ENCODE results near the gene KCNC4. TPM values are rescaled to one million over a fixed set of nuclear protein-coding genes. Genes with fewer than 3 reads are reported as not detected.
A peak's percentile ranks its signal among the peaks of the same experiment; 100 is the strongest.

The KCNC4 gene
- total RNA-seq, 2 donors from 2014 or later = 4.7 to 23.9 TPM

- Histone ChIP-seq H3K27me3 (replicated peaks; ENCODE audit: insufficient read depth) (no peaks in the 10 kb centered on the region), H3K27ac (no peak overlapping the region), H3K36me3 (no peaks in the 10 kb centered on the region), H3K4me3 (no peak overlapping the region), H3K4me1 (replicated peaks) (peaks cover 10% of the 10 kb centered on the region), H3K9me3 (no peaks in the 10 kb centered on the region)
- DNase-seq (ENCODE audit: low spot score) = no peak
- intact Hi-C loops (cut with DNase I) = no loop called here
- WGBS = 62% methylated on average over 7 of the region's 7 CpGs
- no peak for TF ChIP-seq POLR2AphosphoS5 (IDR thresholded peaks at IDR 0.05)
- TF ChIP-seq POLR2A (IDR thresholded peaks at IDR 0.05) = no peak
- TF ChIP-seq, protein P1, sequence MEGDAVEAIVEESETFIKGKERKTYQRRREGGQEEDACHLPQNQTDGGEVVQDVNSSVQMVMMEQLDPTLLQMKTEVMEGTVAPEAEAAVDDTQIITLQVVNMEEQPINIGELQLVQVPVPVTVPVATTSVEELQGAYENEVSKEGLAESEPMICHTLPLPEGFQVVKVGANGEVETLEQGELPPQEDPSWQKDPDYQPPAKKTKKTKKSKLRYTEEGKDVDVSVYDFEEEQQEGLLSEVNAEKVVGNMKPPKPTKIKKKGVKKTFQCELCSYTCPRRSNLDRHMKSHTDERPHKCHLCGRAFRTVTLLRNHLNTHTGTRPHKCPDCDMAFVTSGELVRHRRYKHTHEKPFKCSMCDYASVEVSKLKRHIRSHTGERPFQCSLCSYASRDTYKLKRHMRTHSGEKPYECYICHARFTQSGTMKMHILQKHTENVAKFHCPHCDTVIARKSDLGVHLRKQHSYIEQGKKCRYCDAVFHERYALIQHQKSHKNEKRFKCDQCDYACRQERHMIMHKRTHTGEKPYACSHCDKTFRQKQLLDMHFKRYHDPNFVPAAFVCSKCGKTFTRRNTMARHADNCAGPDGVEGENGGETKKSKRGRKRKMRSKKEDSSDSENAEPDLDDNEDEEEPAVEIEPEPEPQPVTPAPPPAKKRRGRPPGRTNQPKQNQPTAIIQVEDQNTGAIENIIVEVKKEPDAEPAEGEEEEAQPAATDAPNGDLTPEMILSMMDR (IDR thresholded peaks at IDR 0.05) = no peak
Observed at GRCh38 chr1:110243146-110243545, 33.0 kb downstream of the KCNC4 start.

DNA sequence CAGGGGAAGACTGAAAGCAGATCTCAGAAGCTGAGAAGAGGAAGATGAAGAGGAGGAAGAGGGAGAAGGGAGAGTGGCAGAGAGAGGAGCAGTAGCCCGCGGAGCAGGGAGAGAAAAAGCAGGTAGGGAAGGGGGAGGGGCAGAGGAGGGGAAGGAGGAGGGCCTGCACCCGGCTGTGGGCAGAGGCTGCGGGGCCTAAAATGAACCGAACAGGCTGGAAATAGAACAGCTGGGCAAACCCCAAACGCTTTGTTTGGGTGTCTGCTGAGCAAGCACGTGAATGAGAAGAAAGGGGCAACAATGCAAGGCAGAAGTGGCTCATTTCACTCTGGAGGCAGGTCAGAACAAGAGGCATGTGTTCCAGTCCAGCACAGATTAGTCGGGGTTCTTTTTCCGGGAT is 33.5 kb downstream of the KCNC4 start:
- DNase-seq (ENCODE audit: low spot score) = peak; percentile 23
- Histone ChIP-seq H3K9me3 (no peaks in the 10 kb centered on the region), H3K27me3 (replicated peaks; ENCODE audit: insufficient read depth) (no peaks in the 10 kb centered on the region), H3K4me3 (no peak overlapping the region), H3K27ac (no peak overlapping the region), H3K36me3 (no peaks in the 10 kb centered on the region), H3K4me1 (replicated peaks) (peaks cover 10% of the 10 kb centered on the region)
- WGBS = 35% methylated on average over 9 of the region's 9 CpGs
- intact Hi-C loops (cut with DNase I) = no loop called here
- TF ChIP-seq POLR2AphosphoS5 (IDR thresholded peaks at IDR 0.05) (peak; percentile 34), POLR2A (IDR thresholded peaks at IDR 0.05) (no peak)
- TF ChIP-seq, protein P1 (IDR thresholded peaks at IDR 0.05) = no peak

DNA sequence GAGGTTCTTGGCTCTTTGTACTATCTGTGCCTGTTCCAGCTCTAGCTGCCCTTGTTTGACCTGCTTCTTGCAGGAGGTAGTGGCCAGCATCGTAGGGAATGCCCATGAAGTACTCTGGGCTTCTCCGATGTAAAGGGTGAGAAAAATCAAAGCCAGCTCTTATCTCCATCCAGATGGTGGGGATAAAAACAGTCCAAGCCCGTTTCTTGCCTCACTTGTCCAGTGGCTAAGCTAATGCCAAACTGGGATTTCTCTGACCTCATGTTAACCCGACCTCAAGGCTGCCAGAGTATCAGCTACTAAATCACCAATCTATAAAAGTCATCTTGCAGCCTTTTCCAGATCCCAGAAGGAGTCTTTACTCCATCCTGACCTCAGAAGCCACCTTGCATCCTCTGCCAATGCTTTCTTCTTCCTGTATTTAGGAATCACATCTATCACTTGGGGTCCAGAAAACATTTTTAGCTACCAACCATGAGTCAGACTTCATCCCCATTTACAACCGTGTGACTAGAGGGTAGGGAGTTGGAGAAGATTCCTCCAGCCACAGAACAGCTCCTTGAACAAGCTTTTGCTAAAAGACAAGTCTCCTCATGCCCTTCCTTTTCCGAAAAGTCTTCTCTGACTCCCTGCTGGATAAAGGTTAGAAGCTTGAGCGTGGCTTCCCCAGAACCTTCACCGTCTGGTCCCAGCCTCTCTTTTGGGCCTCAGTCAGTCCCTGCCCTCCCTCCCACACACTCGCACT is 35.9 kb downstream of the KCNC4 start:
- Histone ChIP-seq H3K4me3 (no peak overlapping the region), H3K9me3 (no peaks in the 10 kb centered on the region), H3K4me1 (replicated peaks) (no peaks in the 10 kb centered on the region), H3K36me3 (no peaks in the 10 kb centered on the region), H3K27ac (no peak overlapping the region), H3K27me3 (replicated peaks; ENCODE audit: insufficient read depth) (no peaks in the 10 kb centered on the region)
- 33% methylated on average over 9 of the region's 9 CpGs for WGBS
- no peak for TF ChIP-seq POLR2AphosphoS5 (IDR thresholded peaks at IDR 0.05)
- TF ChIP-seq, protein P1 (IDR thresholded peaks at IDR 0.05) = no peak
- TF ChIP-seq POLR2A (IDR thresholded peaks at IDR 0.05) = no peak
- intact Hi-C loops (cut with DNase I) = no loop called here
- no peak for DNase-seq (ENCODE audit: low spot score)

DNA sequence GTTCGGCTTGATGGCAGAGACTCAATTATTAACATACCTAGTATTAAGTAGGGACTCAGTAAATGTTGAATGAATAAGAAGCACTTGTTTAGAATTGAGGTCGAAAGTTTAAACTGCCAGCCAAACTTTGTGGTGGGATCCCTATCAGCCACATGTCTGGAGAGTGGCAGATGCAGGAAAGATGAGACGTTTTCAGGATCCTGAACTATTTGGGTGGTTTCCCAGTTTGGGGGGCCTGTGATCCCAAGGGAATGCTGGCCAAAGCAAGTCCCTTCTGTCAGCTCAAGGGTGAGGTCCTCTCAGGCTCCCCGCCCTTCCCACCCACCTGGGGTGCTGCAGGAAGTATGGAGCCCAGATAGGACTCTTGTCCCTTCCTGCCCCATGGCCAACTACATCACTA is 38.6 kb downstream of the KCNC4 start:
- WGBS = 80% methylated on average over 4 of the region's 4 CpGs
- Histone ChIP-seq H3K4me3 (no peak overlapping the region), H3K27ac (no peak overlapping the region), H3K4me1 (replicated peaks) (no peaks in the 10 kb centered on the region), H3K36me3 (no peaks in the 10 kb centered on the region), H3K9me3 (no peaks in the 10 kb centered on the region), H3K27me3 (replicated peaks; ENCODE audit: insufficient read depth) (no peaks in the 10 kb centered on the region)
- TF ChIP-seq POLR2A (IDR thresholded peaks at IDR 0.05) (no peak), POLR2AphosphoS5 (IDR thresholded peaks at IDR 0.05) (no peak)
- TF ChIP-seq, protein P1 (IDR thresholded peaks at IDR 0.05) = no peak
- intact Hi-C loops (cut with DNase I) = no loop called here
- no peak for DNase-seq (ENCODE audit: low spot score)

- intact Hi-C loops (cut with DNase I) = no loop called here
- Histone ChIP-seq H3K27me3 (replicated peaks; ENCODE audit: insufficient read depth) (no peaks in the 10 kb centered on the region), H3K9me3 (no peaks in the 10 kb centered on the region), H3K27ac (no peak overlapping the region), H3K4me3 (no peak overlapping the region), H3K4me1 (replicated peaks) (no peaks in the 10 kb centered on the region), H3K36me3 (no peaks in the 10 kb centered on the region)
- TF ChIP-seq POLR2A (IDR thresholded peaks at IDR 0.05) = no peak
- TF ChIP-seq, protein P1 (IDR thresholded peaks at IDR 0.05) = no peak
- TF ChIP-seq POLR2AphosphoS5 (IDR thresholded peaks at IDR 0.05) = no peak
- DNase-seq (ENCODE audit: low spot score) = no peak
- WGBS = 81% methylated on average over 4 of the region's 4 CpGs
Observed at GRCh38 chr1:110249256-110249655, 39.1 kb downstream of the KCNC4 start.
